ENCODE data around the gene SERTAD3. TPM values are rescaled to one million over a fixed set of nuclear protein-coding genes. Genes with fewer than 3 reads are reported as not detected.

The SERTAD3 gene
- total RNA-seq, 4 donors from 2014 or later = 1.0 to 81.5 (median 44.7) TPM

- intact Hi-C loops (cut with DNase I; ENCODE audit: low total_unique reads) = no loop called here
- Histone ChIP-seq H3K4me3 (peak within 1 kb of the TSS; percentile 72 to 93), H3K27me3 (no peaks in the 10 kb centered on the region), H3K4me1 (peaks cover 0 to 21% of the 10 kb centered on the region in 2 donors), H3K9me3 (no peaks in the 10 kb centered on the region), H3K36me3 (no peaks in the 10 kb centered on the region), H3K27ac (peak within 1 kb of the TSS; percentile 98)
- peak; percentile 99 for TF ChIP-seq POLR2A (IDR thresholded peaks at IDR 0.05)
- TF ChIP-seq CTCF (IDR thresholded peaks at IDR 0.05) = peak; percentile 79 to 91 (median 83)
- peak; percentile 100 for DNase-seq
These were observed 18.5 kb downstream of the SERTAD3 start, which contains the start of gene SERTAD1 for GRCh38 chr19:40425450-40426287. Gene SERTAD1, minus strand, starts transcription at chr19:40425992. Its CDS starts 2,446 bp downstream, at chr19:40423546.

- peak overlapping the region; percentile 98 for H3K27ac ChIP-seq
- H3K9me3 ChIP-seq = no peaks in the 10 kb centered on the region
- DNase-seq = no peak
- H3K4me3 ChIP-seq = peak overlapping the region; percentile 72 to 93
- H3K36me3 ChIP-seq = no peaks in the 10 kb centered on the region
- intact Hi-C loops (cut with DNase I; ENCODE audit: low total_unique reads) = no loop called here
- H3K27me3 ChIP-seq = no peaks in the 10 kb centered on the region
- H3K4me1 ChIP-seq = peaks cover 0 to 21% of the 10 kb centered on the region in 2 donors
- TF ChIP-seq POLR2A (IDR thresholded peaks at IDR 0.05) = no peak
- no peak for TF ChIP-seq CTCF (IDR thresholded peaks at IDR 0.05)
These were observed 19.3 kb downstream of the SERTAD3 start for GRCh38 chr19:40424637-40425449.

- intact Hi-C loops (cut with DNase I; ENCODE audit: low total_unique reads) = no loop called here
- Histone ChIP-seq H3K4me3 (peak overlapping the region; percentile 72 to 93), H3K4me1 (peaks cover 0 to 21% of the 10 kb centered on the region in 2 donors), H3K27ac (peak overlapping the region; percentile 98), H3K9me3 (no peaks in the 10 kb centered on the region), H3K27me3 (no peaks in the 10 kb centered on the region), H3K36me3 (no peaks in the 10 kb centered on the region)
- DNase-seq = no peak
- TF ChIP-seq CTCF (IDR thresholded peaks at IDR 0.05) (no peak), POLR2A (IDR thresholded peaks at IDR 0.05) (no peak)
These were observed 20.2 kb downstream of the SERTAD3 start for GRCh38 chr19:40423938-40424337.

- intact Hi-C loops (cut with DNase I; ENCODE audit: low total_unique reads) = no loop called here
- Histone ChIP-seq H3K27me3 (no peaks in the 10 kb centered on the region), H3K36me3 (no peaks in the 10 kb centered on the region), H3K27ac (peak overlapping the region; percentile 98), H3K9me3 (no peaks in the 10 kb centered on the region), H3K4me1 (peaks cover 0 to 21% of the 10 kb centered on the region in 2 donors), H3K4me3 (no peak overlapping the region)
- TF ChIP-seq CTCF (IDR thresholded peaks at IDR 0.05) = no peak
- TF ChIP-seq POLR2A (IDR thresholded peaks at IDR 0.05) = no peak
- DNase-seq = no peak
These were observed 21.2 kb downstream of the SERTAD3 start for GRCh38 chr19:40422748-40423566.
